ENCODE measurements around the gene MRAS. TPM values are rescaled to one million over a fixed set of nuclear protein-coding genes. Genes with fewer than 3 reads are reported as not detected.
A peak's percentile ranks its signal among the peaks of the same experiment; 100 is the strongest.

MRAS gene
- total RNA-seq, 1 donor from 2014 or later = 55.4 TPM

- no peak overlapping the region for H3K27ac ChIP-seq (ENCODE audit: low read depth, low read length)
- TF ChIP-seq CTCF (IDR thresholded peaks at IDR 0.05; ENCODE audit: insufficient read depth, low read depth, low read length) (no peak), EZH2 (IDR thresholded peaks at IDR 0.05; ENCODE audit: insufficient read depth, low read length) (no peak)
- H3K4me1 ChIP-seq (ENCODE audit: insufficient read depth, low read length) = no peaks in the 10 kb centered on the region
- no peaks in the 10 kb centered on the region for H3K9me3 ChIP-seq (ENCODE audit: insufficient read depth, low read depth, low read length)
- H3K79me2 ChIP-seq (ENCODE audit: insufficient read depth, low read length) = peaks cover 6% of the 10 kb centered on the region
- peaks cover 50% of the 10 kb centered on the region for H4K20me1 ChIP-seq (ENCODE audit: insufficient read depth, low read length)
- no peak overlapping the region for H3K4me2 ChIP-seq (ENCODE audit: low read length)
- H3K4me1 Mint-ChIP-seq (ENCODE audit: low read depth, unreplicated experiment) = peaks cover 14% of the 10 kb centered on the region
- FAIRE-seq (no peak), DNase-seq (ENCODE audit: low read depth) (no peak)
- H3K36me3 Mint-ChIP-seq (ENCODE audit: low read depth, unreplicated experiment) = peaks cover 11% of the 10 kb centered on the region
- no peak overlapping the region for H3K4me3 Mint-ChIP-seq (ENCODE audit: unreplicated experiment)
- no peaks in the 10 kb centered on the region for H3K36me3 ChIP-seq (ENCODE audit: insufficient read depth, low read length)
- H3K9ac ChIP-seq (ENCODE audit: low read length) = no peak overlapping the region
- no peaks in the 10 kb centered on the region for H3K27me3 Mint-ChIP-seq (ENCODE audit: low read depth, unreplicated experiment)
- no peak overlapping the region for H3K4me3 ChIP-seq (ENCODE audit: insufficient read depth, low read depth, low read length)
- H3K9me3 Mint-ChIP-seq (ENCODE audit: unreplicated experiment) = no peaks in the 10 kb centered on the region
- H3K27ac Mint-ChIP-seq (ENCODE audit: unreplicated experiment) = peak overlapping the region; percentile 59
- H3K27me3 ChIP-seq (ENCODE audit: insufficient read depth, low read length) = no peaks in the 10 kb centered on the region
- H2AFZ ChIP-seq (ENCODE audit: low read depth, low read length) = no peak overlapping the region
These were observed 12.6 kb downstream of the MRAS start for GRCh38 chr3:138360869-138361525.

GRCh38 chr3:138361561-138361971 is 13.2 kb downstream of the MRAS start:
- H3K4me3 ChIP-seq (ENCODE audit: insufficient read depth, low read depth, low read length) = no peak overlapping the region

More at GRCh38 chr3:138361561-138361971, 13.2 kb downstream of the MRAS start:
- DNase-seq (ENCODE audit: low read depth) (no peak), FAIRE-seq (no peak)
- Mint-ChIP-seq H3K27ac (ENCODE audit: unreplicated experiment) (peak overlapping the region; percentile 59), H3K9me3 (ENCODE audit: unreplicated experiment) (no peaks in the 10 kb centered on the region), H3K27me3 (ENCODE audit: low read depth, unreplicated experiment) (no peaks in the 10 kb centered on the region), H3K36me3 (ENCODE audit: low read depth, unreplicated experiment) (peaks cover 13% of the 10 kb centered on the region), H3K4me3 (ENCODE audit: unreplicated experiment) (no peak overlapping the region), H3K4me1 (ENCODE audit: low read depth, unreplicated experiment) (peaks cover 14% of the 10 kb centered on the region)
- Histone ChIP-seq H3K4me1 (ENCODE audit: insufficient read depth, low read length) (no peaks in the 10 kb centered on the region), H3K36me3 (ENCODE audit: insufficient read depth, low read length) (no peaks in the 10 kb centered on the region), H3K4me2 (ENCODE audit: low read length) (no peak overlapping the region), H3K27me3 (ENCODE audit: insufficient read depth, low read length) (no peaks in the 10 kb centered on the region), H3K79me2 (ENCODE audit: insufficient read depth, low read length) (peaks cover 6% of the 10 kb centered on the region), H4K20me1 (ENCODE audit: insufficient read depth, low read length) (peaks cover 55% of the 10 kb centered on the region), H2AFZ (ENCODE audit: low read depth, low read length) (no peak overlapping the region), H3K9me3 (ENCODE audit: insufficient read depth, low read depth, low read length) (no peaks in the 10 kb centered on the region), H3K27ac (ENCODE audit: low read depth, low read length) (no peak overlapping the region), H3K9ac (ENCODE audit: low read length) (no peak overlapping the region)
- TF ChIP-seq CTCF (IDR thresholded peaks at IDR 0.05; ENCODE audit: insufficient read depth, low read depth, low read length) (no peak), EZH2 (IDR thresholded peaks at IDR 0.05; ENCODE audit: insufficient read depth, low read length) (no peak)
